ENCODE results near the gene SLC5A6. TPM values are rescaled to one million over a fixed set of nuclear protein-coding genes. Genes with fewer than 3 reads are reported as not detected.

SLC5A6 gene
- polyA plus RNA-seq, 1 donor from 2014 or later, result 64.3 TPM

- no peak overlapping the region for H3K9ac ChIP-seq (ENCODE audit: low read length)
- H3K79me2 ChIP-seq (replicated peaks; ENCODE audit: insufficient read depth, low read length), result no peaks in the 10 kb centered on the region
- no peaks in the 10 kb centered on the region for H3K9me3 ChIP-seq (ENCODE audit: low read length)
- no peak overlapping the region for H2AFZ ChIP-seq (ENCODE audit: low read depth, low read length)
- no peak for TF ChIP-seq REST (IDR thresholded peaks at IDR 0.05; ENCODE audit: borderline replicate concordance)
- TF ChIP-seq SMC3 (conservative IDR thresholded peaks at IDR 0.05; ENCODE audit: poor library complexity), result no peak
- TF ChIP-seq MXI1 (conservative IDR thresholded peaks at IDR 0.05; ENCODE audit: poor library complexity, severe bottlenecking), result no peak
- TF ChIP-seq POLR2AphosphoS5 (IDR thresholded peaks at IDR 0.05), result no peak
- no peak for TF ChIP-seq EZH2 (IDR thresholded peaks at IDR 0.05; ENCODE audit: borderline replicate concordance, insufficient read depth, low read length, poor library complexity, severe bottlenecking)
- no peak for TF ChIP-seq TAF1 (IDR thresholded peaks at IDR 0.05; ENCODE audit: low read depth)
- TF ChIP-seq, protein P1, sequence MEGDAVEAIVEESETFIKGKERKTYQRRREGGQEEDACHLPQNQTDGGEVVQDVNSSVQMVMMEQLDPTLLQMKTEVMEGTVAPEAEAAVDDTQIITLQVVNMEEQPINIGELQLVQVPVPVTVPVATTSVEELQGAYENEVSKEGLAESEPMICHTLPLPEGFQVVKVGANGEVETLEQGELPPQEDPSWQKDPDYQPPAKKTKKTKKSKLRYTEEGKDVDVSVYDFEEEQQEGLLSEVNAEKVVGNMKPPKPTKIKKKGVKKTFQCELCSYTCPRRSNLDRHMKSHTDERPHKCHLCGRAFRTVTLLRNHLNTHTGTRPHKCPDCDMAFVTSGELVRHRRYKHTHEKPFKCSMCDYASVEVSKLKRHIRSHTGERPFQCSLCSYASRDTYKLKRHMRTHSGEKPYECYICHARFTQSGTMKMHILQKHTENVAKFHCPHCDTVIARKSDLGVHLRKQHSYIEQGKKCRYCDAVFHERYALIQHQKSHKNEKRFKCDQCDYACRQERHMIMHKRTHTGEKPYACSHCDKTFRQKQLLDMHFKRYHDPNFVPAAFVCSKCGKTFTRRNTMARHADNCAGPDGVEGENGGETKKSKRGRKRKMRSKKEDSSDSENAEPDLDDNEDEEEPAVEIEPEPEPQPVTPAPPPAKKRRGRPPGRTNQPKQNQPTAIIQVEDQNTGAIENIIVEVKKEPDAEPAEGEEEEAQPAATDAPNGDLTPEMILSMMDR (IDR thresholded peaks at IDR 0.05; ENCODE audit: poor library complexity, severe bottlenecking), result no peak
- H3K27ac ChIP-seq (ENCODE audit: low read length), result no peak overlapping the region
- H3K9me2 ChIP-seq (ENCODE audit: insufficient read depth, low read length), result no peaks in the 10 kb centered on the region
- H3K4me2 ChIP-seq (ENCODE audit: low read length), result no peak overlapping the region
- no peak overlapping the region for H3K4me3 ChIP-seq (ENCODE audit: low read length)
- no peaks in the 10 kb centered on the region for H3F3A ChIP-seq (ENCODE audit: insufficient read depth, low read length, poor library complexity, severe bottlenecking)
- no peaks in the 10 kb centered on the region for H3K36me3 ChIP-seq (ENCODE audit: insufficient read depth, low read length)
- H3K27me3 ChIP-seq (ENCODE audit: insufficient read depth, low read depth, low read length), result no peaks in the 10 kb centered on the region
- H4K20me1 ChIP-seq (ENCODE audit: insufficient read depth), result no peaks in the 10 kb centered on the region
These were observed 28.3 kb upstream of the SLC5A6 start for GRCh38 chr2:27240406-27240805.

GRCh38 chr2:27238976-27239375, 26.9 kb upstream of the SLC5A6 start:
- H4K20me1 ChIP-seq (ENCODE audit: insufficient read depth), result no peaks in the 10 kb centered on the region
- no peak overlapping the region for H3K9ac ChIP-seq (ENCODE audit: low read length)
- H2AFZ ChIP-seq (ENCODE audit: low read depth, low read length), result no peak overlapping the region
- no peaks in the 10 kb centered on the region for H3K9me2 ChIP-seq (ENCODE audit: insufficient read depth, low read length)
- TF ChIP-seq MXI1 (conservative IDR thresholded peaks at IDR 0.05; ENCODE audit: poor library complexity, severe bottlenecking) (no peak), TAF1 (IDR thresholded peaks at IDR 0.05; ENCODE audit: low read depth) (no peak), REST (IDR thresholded peaks at IDR 0.05; ENCODE audit: borderline replicate concordance) (no peak), EP300 (conservative IDR thresholded peaks at IDR 0.05; ENCODE audit: poor library complexity, severe bottlenecking) (no peak)
- H3F3A ChIP-seq (ENCODE audit: insufficient read depth, low read length, poor library complexity, severe bottlenecking), result no peaks in the 10 kb centered on the region
- H3K79me2 ChIP-seq (replicated peaks; ENCODE audit: insufficient read depth, low read length), result no peaks in the 10 kb centered on the region
- H3K4me3 ChIP-seq (ENCODE audit: low read length), result no peak overlapping the region
- no peak overlapping the region for H3K4me2 ChIP-seq (ENCODE audit: low read length)
- H3K36me3 ChIP-seq (ENCODE audit: insufficient read depth, low read length), result no peaks in the 10 kb centered on the region
- no peaks in the 10 kb centered on the region for H3K27me3 ChIP-seq (ENCODE audit: insufficient read depth, low read depth, low read length)
- no peaks in the 10 kb centered on the region for H3K9me3 ChIP-seq (ENCODE audit: low read length)
- H3K27ac ChIP-seq (ENCODE audit: low read length), result no peak overlapping the region
